MCF 10A (cell line): Measurements from ENCODE around the gene WDR73. TPM values are rescaled to one million over a fixed set of nuclear protein-coding genes. Genes with fewer than 3 reads are reported as not detected.
A peak's percentile ranks its signal among the peaks of the same experiment; 100 is the strongest.

Experiments
- BruUV-seq: library from RNA; stranded (reverse); fragments of 400-500 nt; replicated peaks from 2 replicates; lab custom pipeline; 2021; lab: Mats Ljungman, UMichigan
- CTCF ChIA-PET: fragments of 300-600 bp; sonication (Branson Sonifier 250); formaldehyde crosslinking; extraction: SDS; loops from one replicate; lab custom pipeline; 2021; ENCODE audit warnings: antibody characterized with exemption, inconsistent platforms; lab: Yijun Ruan, JAX
- POLR2A ChIA-PET: fragments of 300-600, 350-650 bp; sonication (Branson Sonifier 250); formaldehyde crosslinking; extraction: SDS; loops from one replicate; lab custom pipeline; 2020; ENCODE audit warnings: antibody characterized with exemption, inconsistent platforms; lab: Yijun Ruan, JAX
- DNase-seq: peaks from one replicate; pipeline ENCODE4 v3.0.0-alpha.2; 2018; ENCODE audit not compliant: unreplicated experiment
- H3K27ac Mint-ChIP-seq: one replicate; pipeline ENCODE4 v1.8.0; 2022; ENCODE audit warnings: mild to moderate bottlenecking, low read depth, mixed read lengths; ENCODE audit not compliant: unreplicated experiment
- H3K27me3 Mint-ChIP-seq: one replicate; pipeline ENCODE4 v1.8.0; 2022; ENCODE audit warnings: mixed read lengths; ENCODE audit not compliant: insufficient read depth, unreplicated experiment
- H3K36me3 Mint-ChIP-seq: one replicate; pipeline ENCODE4 v1.8.0; 2022; ENCODE audit warnings: mild to moderate bottlenecking, moderate library complexity, mixed read lengths; ENCODE audit not compliant: insufficient read depth, unreplicated experiment
- H3K4me1 Mint-ChIP-seq: one replicate; pipeline ENCODE4 v1.8.0; 2022; ENCODE audit warnings: mixed read lengths; ENCODE audit not compliant: insufficient read depth, unreplicated experiment
- H3K4me3 Mint-ChIP-seq: one replicate; pipeline ENCODE4 v1.8.0; 2022; ENCODE audit warnings: mild to moderate bottlenecking, moderate library complexity, mixed read lengths; ENCODE audit not compliant: unreplicated experiment
- H3K9me3 Mint-ChIP-seq: one replicate; pipeline ENCODE4 v1.8.0; 2022; ENCODE audit warnings: mixed read lengths; ENCODE audit not compliant: unreplicated experiment
- intact Hi-C: fragments of 100-400 bp; cut with micrococcal nuclease; formaldehyde crosslinking; loops from 2 replicates; pipeline ENCODE4 v1.14.1; 2022
- total RNA-seq: library from RNA; stranded (reverse); gene quantifications from 2 replicates; pipeline ENCODE4 v1.2.3, GENCODE V29; 2022
- TF ChIP-seq, protein P1 (sequence below): fragments of 200-600 bp; IDR thresholded peaks from one replicate; pipeline ENCODE4 v1.8.0; 2022; ENCODE audit warnings: antibody characterized with exemption, mild to moderate bottlenecking; ENCODE audit not compliant: unreplicated experiment

Gene WDR73
- total RNA-seq, 1 experiment from 2014 or later, result 42.1 TPM

DNA sequence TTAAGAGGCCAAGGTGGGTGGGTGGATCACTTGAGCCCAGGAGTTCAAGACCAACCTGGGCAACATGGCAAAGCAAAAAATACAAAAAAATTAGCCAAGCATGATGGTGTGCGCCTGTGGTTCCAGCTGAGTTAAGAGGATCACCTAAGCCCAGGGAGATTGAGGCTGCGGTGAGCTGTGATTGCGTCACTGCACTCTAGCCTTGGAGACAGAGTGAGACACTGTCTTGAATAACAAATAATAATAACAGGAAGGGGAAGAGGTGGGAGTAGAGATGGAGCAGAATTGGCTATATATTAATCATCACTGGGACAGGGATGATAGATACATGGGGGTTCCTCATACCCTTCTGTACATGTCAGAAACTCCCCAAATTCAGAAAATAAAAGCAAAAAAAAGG is 27.7 kb upstream of the WDR73 start:
- TF ChIP-seq, protein P1, sequence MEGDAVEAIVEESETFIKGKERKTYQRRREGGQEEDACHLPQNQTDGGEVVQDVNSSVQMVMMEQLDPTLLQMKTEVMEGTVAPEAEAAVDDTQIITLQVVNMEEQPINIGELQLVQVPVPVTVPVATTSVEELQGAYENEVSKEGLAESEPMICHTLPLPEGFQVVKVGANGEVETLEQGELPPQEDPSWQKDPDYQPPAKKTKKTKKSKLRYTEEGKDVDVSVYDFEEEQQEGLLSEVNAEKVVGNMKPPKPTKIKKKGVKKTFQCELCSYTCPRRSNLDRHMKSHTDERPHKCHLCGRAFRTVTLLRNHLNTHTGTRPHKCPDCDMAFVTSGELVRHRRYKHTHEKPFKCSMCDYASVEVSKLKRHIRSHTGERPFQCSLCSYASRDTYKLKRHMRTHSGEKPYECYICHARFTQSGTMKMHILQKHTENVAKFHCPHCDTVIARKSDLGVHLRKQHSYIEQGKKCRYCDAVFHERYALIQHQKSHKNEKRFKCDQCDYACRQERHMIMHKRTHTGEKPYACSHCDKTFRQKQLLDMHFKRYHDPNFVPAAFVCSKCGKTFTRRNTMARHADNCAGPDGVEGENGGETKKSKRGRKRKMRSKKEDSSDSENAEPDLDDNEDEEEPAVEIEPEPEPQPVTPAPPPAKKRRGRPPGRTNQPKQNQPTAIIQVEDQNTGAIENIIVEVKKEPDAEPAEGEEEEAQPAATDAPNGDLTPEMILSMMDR, result no peak
- H3K4me3 Mint-ChIP-seq, result no peak overlapping the region
- ChIA-PET POLR2A (interaction anchor here (0.6 to 1.8 kb wide), 2 partner anchors 33 to 245 kb away, joined by 3 read pairs; no protein-coding TSS in a partner anchor), CTCF (interaction anchor here (0.7 to 1.1 kb wide), 2 partner anchors 94 to 362 kb away, joined by 4 read pairs; no protein-coding TSS in a partner anchor)
- peaks cover 71% of the 10 kb centered on the region for H3K36me3 Mint-ChIP-seq
- H3K9me3 Mint-ChIP-seq, result no peaks in the 10 kb centered on the region
- BruUV-seq, result no TSS peak
- no peak overlapping the region for H3K27ac Mint-ChIP-seq
- intact Hi-C loops, result no loop called here
- H3K4me1 Mint-ChIP-seq, result peaks cover 12% of the 10 kb centered on the region
- no peaks in the 10 kb centered on the region for H3K27me3 Mint-ChIP-seq
- DNase-seq, result peak; percentile 59

DNA sequence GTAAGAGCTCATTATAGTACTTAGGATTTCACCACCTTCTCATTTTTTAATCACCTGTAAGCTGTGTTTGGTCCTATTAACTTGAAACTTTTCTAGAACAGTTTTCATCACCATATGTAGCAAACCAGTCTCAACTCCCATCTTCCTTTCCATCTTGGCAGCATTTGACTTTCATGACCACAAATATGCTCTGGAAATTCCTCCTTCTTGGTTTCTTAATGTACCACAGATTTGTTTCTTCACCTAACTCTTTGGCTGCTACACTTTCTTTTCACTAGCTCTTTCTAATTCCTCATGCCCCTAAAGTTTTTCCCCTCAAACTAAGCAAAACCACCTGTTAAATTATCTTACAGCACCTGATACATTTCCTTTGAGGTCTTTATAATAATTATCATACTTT is 17.1 kb upstream of the WDR73 start:
- DNase-seq, result peak; percentile 35
- H3K4me1 Mint-ChIP-seq, result peaks cover 13% of the 10 kb centered on the region
- H3K27ac Mint-ChIP-seq, result peak overlapping the region; percentile 65
- TF ChIP-seq, protein P1, result no peak
- POLR2A ChIA-PET, result interaction anchor here (0.7 to 1.5 kb wide), 5 partner anchors 17 to 103 kb away, joined by 3 to 4 read pairs (median 3); partner anchors contain the start of gene WDR73
- H3K27me3 Mint-ChIP-seq, result no peaks in the 10 kb centered on the region
- CTCF ChIA-PET, result interaction anchor here (0.6 kb wide), 1 partner anchor 9 kb away, joined by 3 read pairs; no protein-coding TSS in a partner anchor
- BruUV-seq, result no TSS peak
- peaks cover 79% of the 10 kb centered on the region for H3K36me3 Mint-ChIP-seq
- no peaks in the 10 kb centered on the region for H3K9me3 Mint-ChIP-seq
- intact Hi-C loops, result no loop called here
- no peak overlapping the region for H3K4me3 Mint-ChIP-seq

DNA sequence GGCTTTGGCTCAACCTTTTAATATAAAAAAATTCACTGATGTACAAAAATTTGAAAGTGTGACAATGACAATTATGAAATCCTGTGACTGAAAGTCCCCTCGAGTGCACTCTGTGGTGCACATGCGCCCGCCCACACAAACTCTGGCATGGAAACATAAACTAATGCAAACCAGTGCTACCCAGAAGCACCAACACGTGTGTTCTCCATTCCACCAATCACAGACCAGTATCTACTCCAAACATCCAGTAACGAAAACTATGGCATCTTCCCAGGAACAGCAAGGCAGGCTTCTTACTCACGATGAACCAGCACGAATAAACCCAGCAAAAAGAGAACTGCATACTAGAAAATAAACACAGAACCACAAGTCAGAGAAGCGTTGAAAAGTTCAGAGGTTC is 15.6 kb upstream of the WDR73 start:
- TF ChIP-seq, protein P1, result no peak
- Mint-ChIP-seq H3K27ac (no peak overlapping the region), H3K4me1 (peaks cover 13% of the 10 kb centered on the region), H3K4me3 (no peak overlapping the region), H3K9me3 (no peaks in the 10 kb centered on the region), H3K27me3 (no peaks in the 10 kb centered on the region), H3K36me3 (peaks cover 83% of the 10 kb centered on the region)
- CTCF ChIA-PET, result no interaction called here
- POLR2A ChIA-PET, result interaction anchor here (0.7 to 2.1 kb wide), 2 partner anchors 11 to 16 kb away, joined by 3 to 6 read pairs; no protein-coding TSS in a partner anchor
- no peak for DNase-seq
- TSS peak; percentile 92 for BruUV-seq
- intact Hi-C loops, result no loop called here

DNA sequence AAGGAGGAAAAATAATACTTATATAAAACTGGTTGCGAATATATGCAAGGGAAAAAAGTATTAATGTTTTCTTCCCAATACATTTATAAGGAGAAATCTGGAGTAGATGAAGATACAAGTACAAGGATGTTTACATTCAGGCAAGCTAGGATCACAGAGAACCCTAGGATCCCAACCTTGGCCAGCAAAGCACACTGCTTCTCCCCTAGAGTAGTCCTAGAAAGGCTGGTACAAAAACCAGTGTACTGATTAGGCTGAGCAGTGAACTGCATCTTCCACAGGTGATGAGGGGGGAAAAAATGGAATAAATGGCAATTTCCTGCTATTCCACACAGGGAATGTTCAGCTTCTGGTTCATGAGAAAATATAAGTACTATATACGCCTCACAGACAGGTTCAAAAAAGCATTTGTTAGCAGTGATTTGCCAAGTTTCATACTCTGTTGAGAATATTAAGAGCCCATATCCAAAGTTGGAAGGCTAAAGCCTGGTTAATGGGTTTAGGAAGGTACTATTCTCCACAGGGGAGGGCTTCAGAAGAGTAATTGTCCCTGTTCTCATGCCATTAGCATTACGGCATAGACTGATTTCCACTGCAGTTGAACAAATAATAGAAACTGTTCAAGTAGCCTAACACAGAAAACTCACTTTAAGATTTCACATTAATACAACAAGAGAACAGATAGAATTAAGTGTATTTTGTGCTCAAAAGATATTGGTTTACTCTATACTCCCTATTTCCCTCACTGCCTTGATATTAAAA is 14.3 kb upstream of the WDR73 start:
- POLR2A ChIA-PET, result interaction anchor here (1.2 to 2.1 kb wide), 4 partner anchors 9 to 48 kb away, joined by 3 to 6 read pairs (median 5); partner anchors contain the start of gene SEC11A
- H3K4me3 Mint-ChIP-seq, result no peak overlapping the region
- no TSS peak for BruUV-seq
- intact Hi-C loops, result no loop called here
- no peak for DNase-seq
- H3K27me3 Mint-ChIP-seq, result no peaks in the 10 kb centered on the region
- peaks cover 13% of the 10 kb centered on the region for H3K4me1 Mint-ChIP-seq
- no peaks in the 10 kb centered on the region for H3K9me3 Mint-ChIP-seq
- peaks cover 83% of the 10 kb centered on the region for H3K36me3 Mint-ChIP-seq
- CTCF ChIA-PET, result interaction anchor here (0.5 kb wide), 1 partner anchor 179 kb away, joined by 4 read pairs; no protein-coding TSS in a partner anchor
- H3K27ac Mint-ChIP-seq, result no peak overlapping the region
- TF ChIP-seq, protein P1, result no peak
